ENCODE data around the gene ZMIZ1.

DNA sequence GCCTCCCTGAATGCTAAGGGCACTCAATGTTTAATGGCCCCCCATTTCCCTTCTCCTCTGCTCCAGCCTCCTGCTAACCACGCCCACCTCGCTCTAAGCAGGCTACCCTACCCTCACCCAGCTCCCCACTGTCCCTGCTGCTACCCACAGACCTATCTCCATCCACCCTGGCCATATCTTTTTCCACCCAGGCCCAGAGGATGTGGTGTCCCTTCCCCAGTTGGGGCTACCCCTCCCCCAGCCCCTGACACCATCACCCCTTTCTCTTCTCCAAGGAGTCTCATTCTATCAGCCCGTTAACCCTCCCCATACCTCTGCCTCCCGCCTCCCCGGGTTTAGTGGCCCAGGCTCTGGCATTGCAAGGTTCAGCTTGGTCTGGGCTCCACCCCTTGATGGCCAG lies 249.6 kb downstream of the ZMIZ1 start:
- TF ChIP-seq, protein P1, sequence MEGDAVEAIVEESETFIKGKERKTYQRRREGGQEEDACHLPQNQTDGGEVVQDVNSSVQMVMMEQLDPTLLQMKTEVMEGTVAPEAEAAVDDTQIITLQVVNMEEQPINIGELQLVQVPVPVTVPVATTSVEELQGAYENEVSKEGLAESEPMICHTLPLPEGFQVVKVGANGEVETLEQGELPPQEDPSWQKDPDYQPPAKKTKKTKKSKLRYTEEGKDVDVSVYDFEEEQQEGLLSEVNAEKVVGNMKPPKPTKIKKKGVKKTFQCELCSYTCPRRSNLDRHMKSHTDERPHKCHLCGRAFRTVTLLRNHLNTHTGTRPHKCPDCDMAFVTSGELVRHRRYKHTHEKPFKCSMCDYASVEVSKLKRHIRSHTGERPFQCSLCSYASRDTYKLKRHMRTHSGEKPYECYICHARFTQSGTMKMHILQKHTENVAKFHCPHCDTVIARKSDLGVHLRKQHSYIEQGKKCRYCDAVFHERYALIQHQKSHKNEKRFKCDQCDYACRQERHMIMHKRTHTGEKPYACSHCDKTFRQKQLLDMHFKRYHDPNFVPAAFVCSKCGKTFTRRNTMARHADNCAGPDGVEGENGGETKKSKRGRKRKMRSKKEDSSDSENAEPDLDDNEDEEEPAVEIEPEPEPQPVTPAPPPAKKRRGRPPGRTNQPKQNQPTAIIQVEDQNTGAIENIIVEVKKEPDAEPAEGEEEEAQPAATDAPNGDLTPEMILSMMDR (IDR thresholded peaks at IDR 0.05; ENCODE audit: low read depth, low read length, missing input control) = no peak
- no peak for TF ChIP-seq YY1 (IDR thresholded peaks at IDR 0.05)
- TF ChIP-seq RAD21 (IDR thresholded peaks at IDR 0.05) = no peak
- TF ChIP-seq, protein P2, sequence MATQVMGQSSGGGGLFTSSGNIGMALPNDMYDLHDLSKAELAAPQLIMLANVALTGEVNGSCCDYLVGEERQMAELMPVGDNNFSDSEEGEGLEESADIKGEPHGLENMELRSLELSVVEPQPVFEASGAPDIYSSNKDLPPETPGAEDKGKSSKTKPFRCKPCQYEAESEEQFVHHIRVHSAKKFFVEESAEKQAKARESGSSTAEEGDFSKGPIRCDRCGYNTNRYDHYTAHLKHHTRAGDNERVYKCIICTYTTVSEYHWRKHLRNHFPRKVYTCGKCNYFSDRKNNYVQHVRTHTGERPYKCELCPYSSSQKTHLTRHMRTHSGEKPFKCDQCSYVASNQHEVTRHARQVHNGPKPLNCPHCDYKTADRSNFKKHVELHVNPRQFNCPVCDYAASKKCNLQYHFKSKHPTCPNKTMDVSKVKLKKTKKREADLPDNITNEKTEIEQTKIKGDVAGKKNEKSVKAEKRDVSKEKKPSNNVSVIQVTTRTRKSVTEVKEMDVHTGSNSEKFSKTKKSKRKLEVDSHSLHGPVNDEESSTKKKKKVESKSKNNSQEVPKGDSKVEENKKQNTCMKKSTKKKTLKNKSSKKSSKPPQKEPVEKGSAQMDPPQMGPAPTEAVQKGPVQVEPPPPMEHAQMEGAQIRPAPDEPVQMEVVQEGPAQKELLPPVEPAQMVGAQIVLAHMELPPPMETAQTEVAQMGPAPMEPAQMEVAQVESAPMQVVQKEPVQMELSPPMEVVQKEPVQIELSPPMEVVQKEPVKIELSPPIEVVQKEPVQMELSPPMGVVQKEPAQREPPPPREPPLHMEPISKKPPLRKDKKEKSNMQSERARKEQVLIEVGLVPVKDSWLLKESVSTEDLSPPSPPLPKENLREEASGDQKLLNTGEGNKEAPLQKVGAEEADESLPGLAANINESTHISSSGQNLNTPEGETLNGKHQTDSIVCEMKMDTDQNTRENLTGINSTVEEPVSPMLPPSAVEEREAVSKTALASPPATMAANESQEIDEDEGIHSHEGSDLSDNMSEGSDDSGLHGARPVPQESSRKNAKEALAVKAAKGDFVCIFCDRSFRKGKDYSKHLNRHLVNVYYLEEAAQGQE (IDR thresholded peaks at IDR 0.05) = no peak
- no peak for TF ChIP-seq GABPA (IDR thresholded peaks at IDR 0.05 in 1 of 2, conservative IDR thresholded peaks at IDR 0.05 in 1 of 2)
- no peak for TF ChIP-seq SP1 (IDR thresholded peaks at IDR 0.05)
- TF ChIP-seq RXRA (IDR thresholded peaks at IDR 0.05) = no peak
- TF ChIP-seq FOXA1 (IDR thresholded peaks at IDR 0.05) = no peak
